K562 (cell line): ENCODE results near the gene NONO. TPM values are rescaled to one million over a fixed set of nuclear protein-coding genes. Genes with fewer than 3 reads are reported as not detected.

Experiments
- BRF2 ChIP-seq: IDR thresholded peaks from 3 replicates; pipeline ENCODE4 v1.6.1; 2011; ENCODE audit warnings: borderline replicate concordance, mild to moderate bottlenecking; ENCODE audit not compliant: insufficient read length, insufficient read depth
- CREBBP ChIP-seq: IDR thresholded peaks from one replicate; pipeline ENCODE4 v1.6.1; 2012; ENCODE audit warnings: low read depth, mild to moderate bottlenecking, control low read depth, inconsistent platforms, low read length
- ETS2 ChIP-seq: IDR thresholded peaks from 2 replicates; pipeline ENCODE4 v1.6.1; 2016; ENCODE audit warnings: borderline replicate concordance, missing genetic modification characterization, mild to moderate bottlenecking, moderate library complexity, missing compliant biosample characterization; ENCODE audit not compliant: poor library complexity, severe bottlenecking
- FOXA1 ChIP-seq: fragments of 450-650 bp; IDR thresholded peaks from 2 replicates; pipeline ENCODE4 v1.6.1; 2016; ENCODE audit warnings: mild to moderate bottlenecking, borderline replicate concordance
- FOXM1 ChIP-seq, 2 experiments: fragments of 450-650 bp in 1 of 2; sonication (generic) in 1 of 2; formaldehyde crosslinking in 1 of 2; IDR thresholded peaks; 2 replicates each; pipeline versions ENCODE4 v1.6.1 to v1.9.0; 2017 to 2022; ENCODE audit warnings: low read depth in 2 of 2, mild to moderate bottlenecking in 2 of 2, missing genetic modification reagents in 1 of 2, moderate library complexity in 1 of 2
- ID3 ChIP-seq, 2 experiments: fragments of 250-450 bp in 1 of 2; fragments of 450-650 bp in 1 of 2; sonication (Bioruptor Pico) in 1 of 2; IDR thresholded peaks; 2 replicates each; pipeline versions ENCODE4 v1.6.1 to v1.8.0; 2016 to 2021; ENCODE audit warnings: mild to moderate bottlenecking in 2 of 2, moderate library complexity in 2 of 2, missing compliant biosample characterization in 1 of 2, missing genetic modification characterization in 1 of 2
- NR3C1 ChIP-seq: sonication (generic); formaldehyde crosslinking; IDR thresholded peaks from 2 replicates; pipeline ENCODE4 v1.8.1; 2022; ENCODE audit warnings: missing genetic modification reagents
- RBM17 ChIP-seq: fragments of 200-400 bp; formaldehyde crosslinking; IDR thresholded peaks from 2 replicates; pipeline ENCODE4 v1.6.1; 2017; ENCODE audit warnings: low read depth, mild to moderate bottlenecking, low read length, borderline replicate concordance
- SMARCB1 ChIP-seq: IDR thresholded peaks from 2 replicates; pipeline ENCODE4 v1.6.1; 2011; ENCODE audit warnings: improper control_type of control experiment, low read depth; ENCODE audit not compliant: insufficient read length
- SREBF1 ChIP-seq: fragments of 150-350 bp; IDR thresholded peaks from 2 replicates; pipeline ENCODE4 v1.6.1; 2014; ENCODE audit warnings: antibody characterized with exemption, low read depth, low read length, borderline replicate concordance
- THRB ChIP-seq: fragments of 450-650 bp; formaldehyde crosslinking; conservative IDR thresholded peaks from 2 replicates; pipeline ENCODE4 v1.4.0; 2022; ENCODE audit warnings: mild to moderate bottlenecking, missing genetic modification characterization
- ZBTB2 ChIP-seq: fragments of 450-650 bp; IDR thresholded peaks from 2 replicates; pipeline ENCODE4 v1.6.1; 2016; ENCODE audit warnings: antibody characterized with exemption
- ZKSCAN3 ChIP-seq: fragments of 250-450 bp; sonication (Bioruptor Pico); IDR thresholded peaks from 2 replicates; pipeline ENCODE4 v1.4.0; 2020
- ZNF197 ChIP-seq: fragments of 200-800 bp; sonication (Bioruptor generic); IDR thresholded peaks from 2 replicates; pipeline ENCODE4 v1.6.1; 2016; ENCODE audit warnings: low read depth, missing genetic modification characterization, missing compliant biosample characterization
- ZNF224 ChIP-seq: sonication (generic); formaldehyde crosslinking; IDR thresholded peaks from 2 replicates; pipeline ENCODE4 v1.8.0; 2022; ENCODE audit warnings: mild to moderate bottlenecking, missing genetic modification reagents
- ZNF311 ChIP-seq: fragments of 250-450 bp; sonication (Bioruptor Pico); IDR thresholded peaks from 2 replicates; pipeline ENCODE4 v1.4.0; 2020; ENCODE audit warnings: mild to moderate bottlenecking, moderate library complexity
- ZNF766 ChIP-seq: fragments of 200-800 bp; sonication (Bioruptor generic); conservative IDR thresholded peaks from 2 replicates; pipeline ENCODE4 v1.6.1; 2016; ENCODE audit warnings: missing genetic modification characterization, missing compliant biosample characterization
- ZNF785 ChIP-seq: fragments of 250-450 bp; sonication (Bioruptor Pico); IDR thresholded peaks from 2 replicates; pipeline ENCODE4 v1.4.0; 2020; ENCODE audit warnings: mild to moderate bottlenecking
- polyA plus RNA-seq, 8 experiments: library from polyadenylated mRNA; depleted of rRNA in 4 of 8; stranded (reverse) in 5 of 8; unstranded in 3 of 8; fragments of >200 nt; fragmentation: Nextera tagmentation in 2 of 8; fragmentation: Illumina TruSeq in 1 of 8; extraction: Ambion mirVana in 2 of 8; extraction: Trizol in 1 of 8; gene quantifications; 2 replicates each; pipeline versions ENCODE4 v1.2.1 to v1.2.3, GENCODE V29; 2011 to 2014; ENCODE audit warnings: inconsistent platforms in 1 of 8, missing spikeins in 1 of 8
- total RNA-seq, 7 experiments: library from RNA; depleted of rRNA in 6 of 7; stranded (reverse); fragments of >200 nt in 6 of 7; fragmentation: Illumina TruSeq in 2 of 7; extraction: Trizol in 2 of 7; gene quantifications; 2 replicates each; pipeline versions ENCODE4 v1.2.1 to v1.2.3, GENCODE V29; 2011 to 2021; ENCODE audit warnings: low replicate concordance in 1 of 7
- TF ChIP-seq, protein P1 (sequence below): sonication (generic); IDR thresholded peaks from 2 replicates; pipeline ENCODE4 v1.6.1; 2016
- TF ChIP-seq, protein P2 (sequence below): fragments of 450-650 bp; formaldehyde crosslinking; IDR thresholded peaks from 2 replicates; pipeline ENCODE4 v1.4.0; 2022; ENCODE audit warnings: missing genetic modification characterization

Gene NONO
- total and polyA plus RNA-seq, 9 of the 15 experiments (the other 6 are each of a cell fraction or from before 2014, with no cell fraction given): 333 to 651 (median 451) TPM

DNA sequence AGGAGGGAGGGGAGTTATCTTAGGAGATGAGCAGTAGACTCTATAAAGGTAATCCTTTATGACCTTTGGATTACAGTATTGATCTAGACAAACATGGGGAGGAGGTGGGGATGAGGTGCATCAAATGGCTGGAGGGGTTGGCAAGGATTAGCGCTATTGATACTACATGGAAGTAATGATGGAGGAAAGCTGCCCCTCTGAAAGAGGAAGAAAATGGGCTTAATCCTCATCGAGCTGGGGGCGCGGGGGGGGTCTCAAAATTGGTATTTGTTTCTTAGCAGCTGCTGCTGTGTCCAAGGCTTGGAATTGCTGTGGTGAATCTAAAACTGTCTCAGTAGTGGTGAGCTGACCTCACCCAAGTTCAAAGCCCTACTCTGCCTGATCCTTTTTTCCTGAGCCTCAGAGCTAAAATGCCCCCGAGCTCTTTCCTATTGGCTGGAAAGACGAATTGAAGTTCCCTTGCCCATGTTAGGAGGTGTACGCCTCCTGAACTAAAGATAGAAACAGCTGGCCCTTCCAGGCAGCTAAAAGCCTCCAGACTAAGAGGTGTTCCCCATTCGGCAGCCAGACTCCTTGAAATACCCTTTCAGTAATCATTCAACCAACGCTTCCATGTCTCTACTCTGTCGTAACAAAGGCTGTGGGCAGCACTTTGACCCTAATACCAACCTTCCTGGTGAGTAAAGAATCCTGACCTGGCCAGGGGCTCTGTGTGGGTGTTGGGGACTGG lies 17.9 kb downstream of the NONO start, which contains the start of gene ITGB1BP2 (continued):
- no peak for TF ChIP-seq FOXM1 (IDR thresholded peaks at IDR 0.05; ENCODE audit: low read depth)
- no peak for TF ChIP-seq FOXM1 (CRISPR knock-in tag; IDR thresholded peaks at IDR 0.05; ENCODE audit: low read depth)
- TF ChIP-seq THRB (CRISPR knock-in tag): peak; percentile 79; the same call in 1 of the 2 replicates
- TF ChIP-seq ZNF785 (CRISPR knock-in tag): no peak
- TF ChIP-seq NR3C1 (CRISPR knock-in tag): no peak
- TF ChIP-seq ZKSCAN3 (CRISPR knock-in tag): no peak
- TF ChIP-seq BRF2: no peak
- TF ChIP-seq ZNF766 (CRISPR knock-in tag): no peak
- TF ChIP-seq ZNF224: no peak
- TF ChIP-seq ZNF197 (CRISPR knock-in tag): no peak
- TF ChIP-seq ZBTB2: no peak
- TF ChIP-seq ETS2: no peak
- no peak for TF ChIP-seq FOXA1
- TF ChIP-seq, protein P1, sequence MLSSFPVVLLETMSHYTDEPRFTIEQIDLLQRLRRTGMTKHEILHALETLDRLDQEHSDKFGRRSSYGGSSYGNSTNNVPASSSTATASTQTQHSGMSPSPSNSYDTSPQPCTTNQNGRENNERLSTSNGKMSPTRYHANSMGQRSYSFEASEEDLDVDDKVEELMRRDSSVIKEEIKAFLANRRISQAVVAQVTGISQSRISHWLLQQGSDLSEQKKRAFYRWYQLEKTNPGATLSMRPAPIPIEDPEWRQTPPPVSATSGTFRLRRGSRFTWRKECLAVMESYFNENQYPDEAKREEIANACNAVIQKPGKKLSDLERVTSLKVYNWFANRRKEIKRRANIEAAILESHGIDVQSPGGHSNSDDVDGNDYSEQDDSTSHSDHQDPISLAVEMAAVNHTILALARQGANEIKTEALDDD: no peak
- no peak for TF ChIP-seq ZNF311 (CRISPR knock-in tag)
- no peak for TF ChIP-seq SMARCB1
- TF ChIP-seq SREBF1: no peak
- TF ChIP-seq ID3 (CRISPR knock-in tag; IDR thresholded peaks at IDR 0.05): no peak
- no peak for TF ChIP-seq ID3 (tag; IDR thresholded peaks at IDR 0.05)
- TF ChIP-seq, protein P2, sequence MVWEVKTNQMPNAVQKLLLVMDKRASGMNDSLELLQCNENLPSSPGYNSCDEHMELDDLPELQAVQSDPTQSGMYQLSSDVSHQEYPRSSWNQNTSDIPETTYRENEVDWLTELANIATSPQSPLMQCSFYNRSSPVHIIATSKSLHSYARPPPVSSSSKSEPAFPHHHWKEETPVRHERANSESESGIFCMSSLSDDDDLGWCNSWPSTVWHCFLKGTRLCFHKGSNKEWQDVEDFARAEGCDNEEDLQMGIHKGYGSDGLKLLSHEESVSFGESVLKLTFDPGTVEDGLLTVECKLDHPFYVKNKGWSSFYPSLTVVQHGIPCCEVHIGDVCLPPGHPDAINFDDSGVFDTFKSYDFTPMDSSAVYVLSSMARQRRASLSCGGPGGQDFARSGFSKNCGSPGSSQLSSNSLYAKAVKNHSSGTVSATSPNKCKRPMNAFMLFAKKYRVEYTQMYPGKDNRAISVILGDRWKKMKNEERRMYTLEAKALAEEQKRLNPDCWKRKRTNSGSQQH (CRISPR knock-in tag): peak; percentile 44; the same call in 1 of the 2 replicates
- TF ChIP-seq CREBBP: no peak
- no peak for TF ChIP-seq RBM17
